VCaP (cell line): ENCODE results near the gene CDK13.
"Not testable (repeated sequence)": the region's sequence is repeated elsewhere in the genome, so short reads cannot be mapped to it uniquely, and the experiment has no call there.

Experiments used
- H3K27ac ChIP-seq: fragments of 450-650 bp; 2 replicates; pipeline ENCODE4 v1.5.1; 2017
- CTCF ChIP-seq: fragments of 450-650 bp; conservative IDR thresholded peaks from 2 replicates; pipeline ENCODE4 v1.5.1; 2017; ENCODE audit warnings: mild to moderate bottlenecking, moderate library complexity

Gene CDK13

DNA sequence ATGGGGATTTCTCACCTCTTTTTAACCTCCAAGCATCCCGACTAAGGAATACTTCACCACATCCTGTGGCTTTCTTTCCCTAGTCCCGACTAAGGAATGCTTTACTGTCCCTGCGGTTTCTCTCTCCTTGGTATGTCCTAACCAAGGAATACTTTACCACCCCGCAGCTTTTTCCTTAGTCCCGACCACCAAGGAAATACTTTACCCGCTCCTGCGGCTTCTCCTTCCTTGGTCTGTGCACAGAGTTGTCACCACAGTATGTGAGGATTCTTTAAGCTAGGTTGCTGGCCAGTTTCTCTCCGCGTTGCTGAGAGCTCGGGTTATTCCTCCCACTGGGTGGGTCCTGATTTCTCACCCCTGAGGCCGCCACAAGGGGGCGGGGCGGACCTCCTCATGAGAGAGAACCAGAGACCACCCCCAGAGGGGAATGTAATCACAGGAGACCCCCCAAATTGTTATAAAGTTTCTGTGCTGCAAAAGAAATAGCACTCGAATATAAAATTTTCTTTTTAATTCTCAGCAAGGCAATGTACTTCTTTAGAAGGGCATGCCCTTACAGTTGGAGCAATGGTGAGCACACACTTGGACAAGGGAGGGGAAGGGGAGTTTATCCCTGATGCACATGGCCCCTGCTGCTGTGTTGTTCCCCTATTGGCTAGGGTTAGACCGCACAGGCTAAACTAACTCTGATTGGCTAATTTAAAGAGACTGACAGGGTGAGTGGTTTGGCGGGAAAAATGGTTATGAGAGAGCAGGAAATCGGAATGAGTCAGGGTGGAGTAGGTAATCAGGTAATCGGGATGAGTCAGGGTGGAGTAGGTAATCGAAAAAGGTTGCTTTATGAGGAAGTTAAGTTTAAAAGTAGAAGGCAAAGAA is 197.6 kb downstream of the CDK13 start:
- no peak overlapping the region for H3K27ac ChIP-seq
- TF ChIP-seq CTCF = no peak

DNA sequence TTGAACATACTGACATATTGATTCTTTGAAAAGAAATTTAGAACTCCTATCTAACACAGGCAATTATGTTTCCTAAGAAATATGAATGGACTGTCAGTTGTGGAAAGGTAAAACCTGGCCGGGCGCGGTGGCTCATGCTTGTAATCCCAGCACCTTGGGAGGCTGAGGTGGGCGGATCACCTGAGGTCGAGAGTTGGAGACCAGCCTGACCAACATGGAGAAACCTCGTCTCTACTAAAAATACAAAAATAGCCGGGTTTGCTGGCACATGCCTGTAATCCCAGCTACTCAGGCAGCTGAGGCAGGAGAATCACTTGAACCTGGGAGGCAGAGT is 198.2 kb downstream of the CDK13 start:
- not testable (repeated sequence) for H3K27ac ChIP-seq

DNA sequence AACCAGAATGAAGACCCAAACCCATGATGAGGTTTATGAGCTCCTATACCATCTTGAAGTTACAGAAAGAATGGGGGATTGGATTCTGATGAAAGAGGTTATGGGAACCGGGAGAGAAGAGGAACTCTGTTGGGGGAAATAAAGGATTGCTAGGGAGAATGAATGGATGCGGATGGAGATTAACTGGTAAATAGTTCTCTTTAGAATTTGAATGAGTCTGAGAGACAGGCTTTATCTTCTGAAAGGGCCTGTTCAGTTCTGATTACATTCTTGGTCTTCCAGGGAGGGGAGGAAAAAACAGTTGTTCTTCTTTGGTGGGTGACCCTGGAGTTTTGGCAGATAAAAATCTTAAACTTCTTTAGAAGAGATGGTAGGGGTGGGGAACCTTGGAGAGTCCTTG is 198.6 kb downstream of the CDK13 start:
- TF ChIP-seq CTCF = no peak
- H3K27ac ChIP-seq = no peak overlapping the region
